HepG2 (cell line): ENCODE measurements around the gene KATNBL1. TPM values are rescaled to one million over a fixed set of nuclear protein-coding genes. Genes with fewer than 3 reads are reported as not detected.
A peak's percentile ranks its signal among the peaks of the same experiment; 100 is the strongest.

ENCODE experiments used
- BRD4 ChIP-seq: sonication (generic); formaldehyde crosslinking; IDR thresholded peaks from 2 replicates; pipeline ENCODE4 v1.4.0; 2020; ENCODE audit warnings: missing genetic modification reagents
- CCAR2 ChIP-seq: fragments of 200-400 bp; formaldehyde crosslinking; optimal IDR thresholded peaks from 2 replicates; pipeline ENCODE3; 2018; ENCODE audit warnings: low read depth, mild to moderate bottlenecking, low read length, moderate library complexity
- EHMT2 ChIP-seq: fragments of 200-600 bp; sonication (generic); IDR thresholded peaks from 2 replicates; pipeline ENCODE4 v1.7.0; 2017; ENCODE audit warnings: antibody characterized with exemption, low read depth, low read length, borderline replicate concordance
- ELF4 ChIP-seq: sonication (generic); formaldehyde crosslinking; IDR thresholded peaks from 2 replicates; pipeline ENCODE4 v1.5.0; 2020; ENCODE audit warnings: missing genetic modification reagents, mild to moderate bottlenecking, moderate library complexity, borderline replicate concordance
- GATA4 ChIP-seq: sonication (generic); IDR thresholded peaks from 2 replicates; pipeline ENCODE4 v1.6.1; 2016; ENCODE audit warnings: antibody characterized with exemption, low read depth, borderline replicate concordance
- GLI4 ChIP-seq: sonication (generic); formaldehyde crosslinking; IDR thresholded peaks from 2 replicates; pipeline ENCODE4 v1.5.1; 2020; ENCODE audit warnings: missing genetic modification reagents, mild to moderate bottlenecking, moderate library complexity, borderline replicate concordance
- KDM2A ChIP-seq: sonication (generic); formaldehyde crosslinking; IDR thresholded peaks from 2 replicates; pipeline ENCODE4 v1.4.0; 2020; ENCODE audit warnings: low read depth, missing genetic modification reagents, borderline replicate concordance
- NR1H2 ChIP-seq: sonication (generic); formaldehyde crosslinking; IDR thresholded peaks from 2 replicates; pipeline ENCODE4 v1.8.1; 2022; ENCODE audit warnings: low read depth, missing genetic modification reagents, borderline replicate concordance
- RARG ChIP-seq: sonication (generic); formaldehyde crosslinking; IDR thresholded peaks from 2 replicates; pipeline ENCODE4 v1.4.0; 2020; ENCODE audit warnings: low read depth, mild to moderate bottlenecking, missing genetic modification reagents
- TARDBP ChIP-seq: sonication (generic); formaldehyde crosslinking; IDR thresholded peaks from 2 replicates; pipeline ENCODE4 v1.8.0; 2022; ENCODE audit warnings: mild to moderate bottlenecking, missing genetic modification reagents
- TBL1XR1 ChIP-seq: fragments of 150-350 bp; IDR thresholded peaks from 2 replicates; pipeline ENCODE4 v1.6.1; 2014; ENCODE audit warnings: borderline replicate concordance, low read length; ENCODE audit not compliant: partially characterized antibody
- TGIF2 ChIP-seq: IDR thresholded peaks from 2 replicates; pipeline ENCODE4 v1.6.1; 2016; ENCODE audit warnings: control low read depth, missing compliant biosample characterization
- ZNF605 ChIP-seq: sonication (generic); formaldehyde crosslinking; IDR thresholded peaks from 2 replicates; pipeline ENCODE4 v1.8.0; 2022; ENCODE audit warnings: mild to moderate bottlenecking, missing genetic modification reagents
- ZNF660 ChIP-seq: sonication (generic); formaldehyde crosslinking; IDR thresholded peaks from 2 replicates; pipeline ENCODE4 v1.5.1; 2020; ENCODE audit warnings: mild to moderate bottlenecking, low read depth, missing genetic modification reagents, borderline replicate concordance
- ZNF747 ChIP-seq: sonication (generic); formaldehyde crosslinking; IDR thresholded peaks from 2 replicates; pipeline ENCODE4 v1.8.1; 2023; ENCODE audit warnings: missing genetic modification reagents, mild to moderate bottlenecking, borderline replicate concordance
- ZNF883 ChIP-seq: sonication (generic); formaldehyde crosslinking; IDR thresholded peaks from 2 replicates; pipeline ENCODE4 v1.5.1; 2020; ENCODE audit warnings: mild to moderate bottlenecking, missing genetic modification reagents; ENCODE audit errors: not compliant biosample characterization
- polyA plus RNA-seq, 8 experiments: library from polyadenylated mRNA; depleted of rRNA in 3 of 8; stranded (reverse) in 7 of 8; unstranded in 1 of 8; fragments of >200 nt; fragmentation: Illumina TruSeq in 4 of 8; extraction: Trizol in 4 of 8; gene quantifications; 2 replicates each; pipeline versions ENCODE4 v1.2.1 to v1.2.3, GENCODE V29; 2011 to 2016; ENCODE audit warnings: low read depth in 4 of 8, missing spikeins in 1 of 8, mixed read lengths in 1 of 8; ENCODE audit not compliant: insufficient read depth in 1 of 8
- total RNA-seq, 5 experiments: library from RNA; depleted of rRNA; stranded (reverse); fragments of >200 nt; fragmentation: Illumina TruSeq; extraction: Trizol; gene quantifications; 2 replicates each; pipeline ENCODE4 v1.2.3, GENCODE V29; 2016; ENCODE audit warnings: low read depth in 1 of 5
- TF ChIP-seq, protein P1 (sequence below): sonication (generic); formaldehyde crosslinking; conservative IDR thresholded peaks from 2 replicates; pipeline ENCODE4 v1.8.1; 2023; ENCODE audit warnings: missing genetic modification reagents
- TF ChIP-seq, protein P2 (sequence below): sonication (generic); formaldehyde crosslinking; IDR thresholded peaks from 2 replicates; pipeline ENCODE4 v1.4.0; 2020; ENCODE audit warnings: missing genetic modification reagents
- TF ChIP-seq, protein P3 (sequence below): sonication (generic); formaldehyde crosslinking; IDR thresholded peaks from 2 replicates; pipeline ENCODE4 v1.4.0; 2020; ENCODE audit warnings: missing genetic modification reagents
- TF ChIP-seq, protein P4 (sequence below): sonication (generic); formaldehyde crosslinking; IDR thresholded peaks from 2 replicates; pipeline ENCODE4 v1.8.1; 2023; ENCODE audit warnings: mild to moderate bottlenecking, missing genetic modification reagents

Gene KATNBL1
- total and polyA plus RNA-seq, 2 of the 13 experiments (the other 11 are each of a cell fraction or from before 2014, with no cell fraction given): 23.4 to 42.8 TPM

DNA sequence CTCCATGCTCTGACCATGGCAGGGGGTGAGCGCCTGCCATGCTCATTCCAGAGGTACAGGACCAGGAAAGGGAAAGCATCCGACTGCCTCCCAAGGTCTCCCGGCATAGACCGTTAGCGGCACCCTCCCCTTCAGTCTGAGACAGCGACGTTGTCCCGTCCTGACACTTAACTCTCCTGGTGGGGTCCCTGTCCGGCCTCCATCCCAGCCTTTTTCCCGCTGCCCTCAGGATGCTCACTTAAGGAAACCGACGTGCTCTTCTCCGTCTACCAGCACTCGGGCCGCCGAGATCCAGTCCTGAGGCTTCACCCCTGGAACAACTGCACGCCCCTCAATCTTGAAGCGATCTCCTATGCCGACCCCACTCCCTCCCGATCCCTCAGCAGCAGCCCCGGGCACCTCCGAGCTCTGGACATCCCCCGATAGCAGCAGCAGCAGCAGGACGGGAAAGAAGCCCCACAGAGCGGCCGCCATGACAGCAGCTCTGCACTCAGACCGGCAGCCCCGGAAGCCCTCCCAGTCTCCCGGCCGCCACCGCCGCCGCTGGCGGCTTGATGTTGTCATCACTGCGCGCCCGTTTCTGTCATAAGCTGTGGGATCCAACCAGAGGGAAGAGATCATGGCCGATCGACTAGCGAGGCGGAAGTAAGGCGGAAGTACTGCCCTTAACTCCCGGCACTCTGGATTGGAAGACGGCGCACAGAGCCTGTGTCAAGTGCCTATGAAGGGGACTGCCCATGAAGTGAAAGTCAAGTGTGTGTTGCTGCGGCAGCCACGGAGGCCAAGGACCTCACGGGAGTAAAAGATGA is 108.3 kb downstream of the KATNBL1 start, which contains the start of the genes EMC7 and PGBD4 (continued):
- TF ChIP-seq, protein P1, sequence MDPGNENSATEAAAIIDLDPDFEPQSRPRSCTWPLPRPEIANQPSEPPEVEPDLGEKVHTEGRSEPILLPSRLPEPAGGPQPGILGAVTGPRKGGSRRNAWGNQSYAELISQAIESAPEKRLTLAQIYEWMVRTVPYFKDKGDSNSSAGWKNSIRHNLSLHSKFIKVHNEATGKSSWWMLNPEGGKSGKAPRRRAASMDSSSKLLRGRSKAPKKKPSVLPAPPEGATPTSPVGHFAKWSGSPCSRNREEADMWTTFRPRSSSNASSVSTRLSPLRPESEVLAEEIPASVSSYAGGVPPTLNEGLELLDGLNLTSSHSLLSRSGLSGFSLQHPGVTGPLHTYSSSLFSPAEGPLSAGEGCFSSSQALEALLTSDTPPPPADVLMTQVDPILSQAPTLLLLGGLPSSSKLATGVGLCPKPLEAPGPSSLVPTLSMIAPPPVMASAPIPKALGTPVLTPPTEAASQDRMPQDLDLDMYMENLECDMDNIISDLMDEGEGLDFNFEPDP (CRISPR knock-in tag): no peak
- TF ChIP-seq TGIF2: peak; percentile 98
- no peak for TF ChIP-seq ZNF883
- TF ChIP-seq BRD4 (CRISPR knock-in tag): no peak
- no peak for TF ChIP-seq NR1H2 (CRISPR knock-in tag)
- no peak for TF ChIP-seq EHMT2
- TF ChIP-seq ZNF660: no peak
- TF ChIP-seq TBL1XR1: no peak
- TF ChIP-seq, protein P2, sequence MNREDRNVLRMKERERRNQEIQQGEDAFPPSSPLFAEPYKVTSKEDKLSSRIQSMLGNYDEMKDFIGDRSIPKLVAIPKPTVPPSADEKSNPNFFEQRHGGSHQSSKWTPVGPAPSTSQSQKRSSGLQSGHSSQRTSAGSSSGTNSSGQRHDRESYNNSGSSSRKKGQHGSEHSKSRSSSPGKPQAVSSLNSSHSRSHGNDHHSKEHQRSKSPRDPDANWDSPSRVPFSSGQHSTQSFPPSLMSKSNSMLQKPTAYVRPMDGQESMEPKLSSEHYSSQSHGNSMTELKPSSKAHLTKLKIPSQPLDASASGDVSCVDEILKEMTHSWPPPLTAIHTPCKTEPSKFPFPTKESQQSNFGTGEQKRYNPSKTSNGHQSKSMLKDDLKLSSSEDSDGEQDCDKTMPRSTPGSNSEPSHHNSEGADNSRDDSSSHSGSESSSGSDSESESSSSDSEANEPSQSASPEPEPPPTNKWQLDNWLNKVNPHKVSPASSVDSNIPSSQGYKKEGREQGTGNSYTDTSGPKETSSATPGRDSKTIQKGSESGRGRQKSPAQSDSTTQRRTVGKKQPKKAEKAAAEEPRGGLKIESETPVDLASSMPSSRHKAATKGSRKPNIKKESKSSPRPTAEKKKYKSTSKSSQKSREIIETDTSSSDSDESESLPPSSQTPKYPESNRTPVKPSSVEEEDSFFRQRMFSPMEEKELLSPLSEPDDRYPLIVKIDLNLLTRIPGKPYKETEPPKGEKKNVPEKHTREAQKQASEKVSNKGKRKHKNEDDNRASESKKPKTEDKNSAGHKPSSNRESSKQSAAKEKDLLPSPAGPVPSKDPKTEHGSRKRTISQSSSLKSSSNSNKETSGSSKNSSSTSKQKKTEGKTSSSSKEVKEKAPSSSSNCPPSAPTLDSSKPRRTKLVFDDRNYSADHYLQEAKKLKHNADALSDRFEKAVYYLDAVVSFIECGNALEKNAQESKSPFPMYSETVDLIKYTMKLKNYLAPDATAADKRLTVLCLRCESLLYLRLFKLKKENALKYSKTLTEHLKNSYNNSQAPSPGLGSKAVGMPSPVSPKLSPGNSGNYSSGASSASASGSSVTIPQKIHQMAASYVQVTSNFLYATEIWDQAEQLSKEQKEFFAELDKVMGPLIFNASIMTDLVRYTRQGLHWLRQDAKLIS (CRISPR knock-in tag): no peak
- 0 out of 2 replicates have a peak, but pooled peaks have one; percentile 25 for TF ChIP-seq TARDBP (CRISPR knock-in tag)
- 0 out of 2 replicates have a peak, but pooled peaks have one; percentile 25 for TF ChIP-seq GATA4
- TF ChIP-seq ZNF747 (CRISPR knock-in tag): 0 out of 2 replicates have a peak, but pooled peaks have one; percentile 55
- TF ChIP-seq, protein P3, sequence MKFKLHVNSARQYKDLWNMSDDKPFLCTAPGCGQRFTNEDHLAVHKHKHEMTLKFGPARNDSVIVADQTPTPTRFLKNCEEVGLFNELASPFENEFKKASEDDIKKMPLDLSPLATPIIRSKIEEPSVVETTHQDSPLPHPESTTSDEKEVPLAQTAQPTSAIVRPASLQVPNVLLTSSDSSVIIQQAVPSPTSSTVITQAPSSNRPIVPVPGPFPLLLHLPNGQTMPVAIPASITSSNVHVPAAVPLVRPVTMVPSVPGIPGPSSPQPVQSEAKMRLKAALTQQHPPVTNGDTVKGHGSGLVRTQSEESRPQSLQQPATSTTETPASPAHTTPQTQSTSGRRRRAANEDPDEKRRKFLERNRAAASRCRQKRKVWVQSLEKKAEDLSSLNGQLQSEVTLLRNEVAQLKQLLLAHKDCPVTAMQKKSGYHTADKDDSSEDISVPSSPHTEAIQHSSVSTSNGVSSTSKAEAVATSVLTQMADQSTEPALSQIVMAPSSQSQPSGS (CRISPR knock-in tag): peak; percentile 48; the same call in 1 of the 2 replicates
- TF ChIP-seq ZNF605 (CRISPR knock-in tag): 0 out of 2 replicates have a peak, but pooled peaks have one; percentile 54
- no peak for TF ChIP-seq CCAR2
- TF ChIP-seq RARG (CRISPR knock-in tag): no peak
- peak; percentile 99 for TF ChIP-seq ELF4 (CRISPR knock-in tag)
- TF ChIP-seq, protein P4, sequence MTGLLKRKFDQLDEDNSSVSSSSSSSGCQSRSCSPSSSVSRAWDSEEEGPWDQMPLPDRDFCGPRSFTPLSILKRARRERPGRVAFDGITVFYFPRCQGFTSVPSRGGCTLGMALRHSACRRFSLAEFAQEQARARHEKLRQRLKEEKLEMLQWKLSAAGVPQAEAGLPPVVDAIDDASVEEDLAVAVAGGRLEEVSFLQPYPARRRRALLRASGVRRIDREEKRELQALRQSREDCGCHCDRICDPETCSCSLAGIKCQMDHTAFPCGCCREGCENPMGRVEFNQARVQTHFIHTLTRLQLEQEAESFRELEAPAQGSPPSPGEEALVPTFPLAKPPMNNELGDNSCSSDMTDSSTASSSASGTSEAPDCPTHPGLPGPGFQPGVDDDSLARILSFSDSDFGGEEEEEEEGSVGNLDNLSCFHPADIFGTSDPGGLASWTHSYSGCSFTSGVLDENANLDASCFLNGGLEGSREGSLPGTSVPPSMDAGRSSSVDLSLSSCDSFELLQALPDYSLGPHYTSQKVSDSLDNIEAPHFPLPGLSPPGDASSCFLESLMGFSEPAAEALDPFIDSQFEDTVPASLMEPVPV (CRISPR knock-in tag): peak; percentile 54; the same call in 1 of the 2 replicates
- peak; percentile 68; the same call in 1 of the 2 replicates for TF ChIP-seq GLI4 (CRISPR knock-in tag)
- TF ChIP-seq KDM2A (CRISPR knock-in tag): peak; percentile 90
